GM12892 (cell line): Measurements from ENCODE around the gene MYOZ1.

Experiments
- POLR2A ChIP-seq: IDR thresholded peaks from 2 replicates; pipeline ENCODE4 v1.6.1; 2011; ENCODE audit warnings: low read depth, low read length, control low read depth
- POLR2AphosphoS5 ChIP-seq: IDR thresholded peaks from 2 replicates; pipeline ENCODE4 v1.6.1; 2011; ENCODE audit warnings: low read depth, low read length, control low read depth
- TAF1 ChIP-seq: IDR thresholded peaks from 2 replicates; pipeline ENCODE4 v1.6.1; 2011; ENCODE audit warnings: low read depth, mild to moderate bottlenecking, control low read depth, low read length, borderline replicate concordance

GRCh38 chr10:73597346-73597745, 43.9 kb downstream of the MYOZ1 start:
- TF ChIP-seq TAF1 (no peak), POLR2A (no peak), POLR2AphosphoS5 (no peak)
